Measurements from ENCODE around the gene CDK6.

- no peak for TF ChIP-seq CTCF (IDR thresholded peaks at IDR 0.05)
- no peak for TF ChIP-seq POLR2A (IDR thresholded peaks at IDR 0.05)
Observed at GRCh38 chr7:92685136-92686042, 151.0 kb downstream of the CDK6 start.
